GM21619 (cell line): ENCODE results near the gene MAPK8IP1.

ENCODE experiments used
- ATAC-seq: cut with Tn5 transposase; IDR thresholded peaks from one replicate; pipeline ENCODE4 v1.9.1; 2021; ENCODE audit not compliant: unreplicated experiment

MAPK8IP1 gene

GRCh38 chr11:45859661-45860140, 25.8 kb upstream of the MAPK8IP1 start:
- ATAC-seq, result no peak

DNA sequence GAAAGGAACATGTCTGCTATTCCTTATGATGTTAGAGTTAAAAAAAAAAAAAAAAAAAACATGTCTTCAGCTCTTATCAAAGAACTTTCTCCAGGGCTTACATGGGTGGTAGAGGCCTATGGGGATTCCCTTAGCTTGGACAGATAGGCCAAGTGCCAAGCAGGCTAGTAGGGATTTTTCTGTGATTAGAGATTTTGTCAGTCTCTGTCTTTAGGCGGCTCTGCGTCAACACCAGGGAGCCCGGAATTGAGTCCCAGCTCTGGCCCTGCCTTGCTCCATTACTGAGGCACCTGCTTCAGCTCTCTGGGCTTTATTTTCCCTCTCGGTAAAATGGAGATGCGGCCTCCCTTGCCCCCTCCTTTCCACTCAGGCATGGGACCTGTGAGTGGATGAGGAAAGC, 25.1 kb upstream of the MAPK8IP1 start:
- no peak for ATAC-seq

- no peak for ATAC-seq
Observed at GRCh38 chr11:45860764-45861510, 24.5 kb upstream of the MAPK8IP1 start.

DNA sequence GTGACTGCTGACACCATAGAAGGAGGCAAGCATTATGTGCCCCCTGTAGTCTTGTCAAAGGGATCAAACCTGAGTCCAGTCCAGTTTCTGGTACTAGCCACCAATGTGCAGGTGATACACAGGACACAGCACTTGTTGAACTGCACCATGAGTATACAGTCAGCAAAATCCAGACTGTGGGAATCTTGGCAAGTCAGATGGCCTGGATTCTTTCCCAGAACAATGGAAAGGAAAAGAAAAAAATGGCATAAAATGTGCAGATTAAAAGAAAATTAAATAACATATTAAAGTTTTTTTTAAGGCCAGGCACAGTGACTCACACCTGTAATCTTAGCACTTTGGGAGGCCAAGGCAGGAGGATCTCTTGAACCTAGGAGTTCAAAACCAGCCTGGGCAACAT, 21.4 kb upstream of the MAPK8IP1 start:
- no peak for ATAC-seq

GRCh38 chr11:45869551-45869950, 15.9 kb upstream of the MAPK8IP1 start:
- no peak for ATAC-seq

- no peak for ATAC-seq
Observed at GRCh38 chr11:45870706-45871105, 14.7 kb upstream of the MAPK8IP1 start.

- ATAC-seq, result no peak
Observed at GRCh38 chr11:45871638-45872037, 13.8 kb upstream of the MAPK8IP1 start.

GRCh38 chr11:45872651-45873356, 12.6 kb upstream of the MAPK8IP1 start:
- ATAC-seq, result no peak

DNA sequence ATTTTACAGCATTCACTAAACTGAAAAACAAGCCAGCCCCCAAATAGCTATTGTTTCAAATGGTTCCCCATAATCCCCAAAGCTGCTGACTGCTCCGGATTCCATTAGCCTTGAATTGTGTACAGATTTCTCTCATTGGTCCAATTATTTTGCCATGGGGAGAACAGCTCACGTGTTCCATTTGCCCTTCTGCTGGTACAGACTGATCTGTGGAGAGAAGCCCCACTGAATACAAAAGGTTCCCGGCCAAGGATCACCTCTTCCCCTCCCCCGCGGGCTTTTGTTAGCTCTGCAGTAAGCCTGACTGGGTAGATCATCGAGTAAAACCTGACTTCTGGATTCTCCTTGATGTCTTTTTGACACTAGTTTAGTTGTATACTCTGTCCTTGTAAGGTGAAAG, 9.1 kb upstream of the MAPK8IP1 start:
- ATAC-seq, result no peak

DNA sequence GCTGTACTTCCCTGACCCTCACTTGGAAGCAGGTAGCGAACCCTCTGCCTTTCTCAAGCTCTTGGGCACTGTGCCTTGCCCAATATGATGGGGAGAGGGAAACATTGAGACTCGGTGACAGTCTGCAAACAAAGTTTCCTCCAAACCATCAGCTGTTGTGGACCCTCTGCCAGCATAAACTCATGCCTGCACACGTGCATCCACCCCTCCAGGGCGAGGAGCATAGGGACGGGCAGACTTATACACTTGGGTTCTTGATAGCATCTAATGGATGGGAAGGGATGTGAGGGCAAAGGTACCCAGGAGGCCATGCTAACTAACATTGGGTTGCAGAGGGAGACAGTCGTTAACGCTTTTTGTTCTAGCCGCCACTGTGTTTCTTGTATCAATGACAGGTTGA, 8.2 kb upstream of the MAPK8IP1 start:
- ATAC-seq, result no peak

DNA sequence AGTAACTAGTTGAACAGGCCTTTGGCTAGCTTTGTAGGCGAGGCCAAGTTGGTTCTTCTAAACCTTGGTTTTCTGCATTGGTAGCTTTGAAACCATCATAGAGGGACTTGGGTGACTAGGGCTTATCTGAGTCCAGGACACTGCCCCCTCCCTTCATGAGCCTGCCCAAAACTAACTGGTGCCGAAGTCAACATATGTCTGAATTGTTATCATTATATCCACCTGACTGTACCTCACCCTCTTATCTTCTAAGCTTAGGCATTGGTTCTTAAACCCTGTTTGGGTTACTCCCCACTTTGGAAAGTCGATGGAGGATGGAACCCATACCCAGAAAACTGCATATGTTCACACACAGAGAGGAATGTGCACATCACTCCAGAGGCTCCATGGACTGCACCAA, 7.6 kb upstream of the MAPK8IP1 start:
- no peak for ATAC-seq

DNA sequence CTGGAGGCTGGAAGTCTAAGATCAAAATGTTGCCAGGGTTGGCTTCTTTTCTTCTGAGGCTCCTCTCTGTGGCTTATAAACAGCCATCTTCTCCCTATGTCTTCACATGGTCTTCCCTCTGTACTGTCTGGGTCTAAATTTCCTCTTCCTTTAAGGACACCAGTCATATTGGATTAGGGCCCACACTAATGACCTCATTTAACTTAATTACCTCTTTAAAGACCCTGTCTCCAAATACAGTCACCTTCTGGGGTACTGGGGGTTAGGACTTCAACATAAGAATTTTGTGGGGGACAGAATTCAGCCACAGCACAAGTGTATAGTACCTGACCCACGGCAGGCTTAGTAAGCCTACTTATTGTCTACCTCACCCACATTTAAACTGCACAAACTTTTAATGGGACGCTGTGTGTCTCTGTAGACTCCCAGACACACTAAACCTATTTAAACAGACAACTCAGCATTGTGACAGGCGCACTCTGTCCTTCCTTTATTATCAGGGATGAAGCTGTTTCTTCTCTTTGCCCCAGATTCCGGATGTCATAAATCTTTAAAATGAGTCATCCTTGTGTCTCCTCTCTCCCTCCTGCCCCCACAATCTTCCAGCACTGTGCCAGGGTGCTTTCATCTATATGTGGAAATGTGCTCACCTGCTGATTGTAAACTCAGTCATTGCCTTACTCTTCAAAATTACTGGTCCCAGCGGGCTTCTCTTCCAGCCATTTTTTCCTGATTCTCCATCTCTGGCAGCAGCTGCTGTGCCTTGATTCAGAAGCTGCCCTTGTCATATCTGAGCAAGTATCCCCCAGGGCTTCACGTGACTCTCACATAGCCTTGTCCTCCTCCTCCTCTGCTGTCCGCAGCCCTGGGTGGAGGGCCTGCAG, 5.4 kb upstream of the MAPK8IP1 start:
- no peak for ATAC-seq

GRCh38 chr11:45880772-45881570, 4.5 kb upstream of the MAPK8IP1 start:
- no peak for ATAC-seq

- ATAC-seq, result no peak
Observed at GRCh38 chr11:45881708-45882368, 3.6 kb upstream of the MAPK8IP1 start.

GRCh38 chr11:45884596-45885185, 760 bp upstream of the MAPK8IP1 start:
- no peak for ATAC-seq

GRCh38 chr11:45885921-45886721, 670 bp downstream of the MAPK8IP1 start:
- ATAC-seq, result no peak

DNA sequence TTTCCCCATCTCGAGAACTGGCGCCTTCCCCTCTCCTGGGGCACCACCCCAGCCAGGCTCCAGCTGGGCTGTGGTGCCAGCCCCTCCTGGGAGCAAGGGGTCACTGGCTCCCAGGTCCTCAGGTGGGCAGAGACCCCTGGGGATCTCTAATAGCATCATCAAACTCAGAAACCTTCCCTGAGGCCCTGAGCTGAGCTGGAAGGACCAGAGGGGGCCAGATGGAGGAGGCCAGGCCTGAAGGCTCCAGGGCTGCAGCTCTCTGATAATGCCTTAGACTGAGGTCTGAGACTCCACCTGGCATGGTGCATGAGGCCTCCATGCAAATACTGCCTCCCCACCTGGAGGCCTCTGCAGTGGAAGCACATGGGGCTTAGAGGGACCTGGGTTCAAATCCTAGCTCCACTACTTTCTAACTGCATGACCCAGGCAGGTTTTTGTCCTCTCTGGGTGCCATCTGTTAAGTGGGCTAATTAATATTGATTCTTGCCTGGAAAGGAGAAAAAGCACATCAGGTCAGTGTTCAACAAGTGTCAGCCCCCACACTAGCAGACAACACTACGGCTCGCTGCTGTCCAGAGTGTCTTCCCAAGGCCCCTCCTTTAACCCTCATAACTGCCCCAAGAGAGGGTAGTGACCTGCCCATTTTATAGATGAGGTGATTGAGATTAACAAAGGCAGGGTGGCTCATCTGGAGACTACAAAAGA, 1.5 kb downstream of the MAPK8IP1 start:
- ATAC-seq, result no peak

DNA sequence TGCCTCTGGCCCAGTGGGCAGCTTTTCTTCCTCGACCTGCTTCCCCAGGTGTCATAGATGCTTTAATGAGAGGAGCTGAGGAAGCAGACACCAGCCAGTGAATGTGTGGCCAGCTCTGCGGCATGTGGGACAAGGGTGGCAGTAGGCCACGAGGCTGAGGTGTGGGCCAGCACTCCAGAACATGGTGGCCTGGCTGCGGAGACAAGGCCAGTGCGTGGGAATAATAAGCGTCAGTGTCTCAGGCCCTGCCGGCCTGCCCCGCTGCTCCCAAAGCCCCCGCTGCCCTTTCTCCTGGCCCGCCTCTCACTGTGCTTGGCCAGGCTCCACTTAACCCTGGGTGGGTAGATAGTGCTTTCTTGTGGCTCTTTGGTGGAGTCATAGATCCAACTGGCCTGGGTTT, 2.1 kb downstream of the MAPK8IP1 start:
- no peak for ATAC-seq
